Measurements from ENCODE around the gene HTR5A.

Gene HTR5A

GRCh38 chr7:155090684-155091083 lies 20.6 kb downstream of the HTR5A start:
- no peak for DNase-seq (ENCODE audit: low spot score)

- no peak for DNase-seq (ENCODE audit: low spot score)
These were observed 23.5 kb downstream of the HTR5A start for GRCh38 chr7:155093596-155093995.

GRCh38 chr7:155094636-155095135 lies 24.6 kb downstream of the HTR5A start:
- DNase-seq (ENCODE audit: low spot score) = no peak

- DNase-seq (ENCODE audit: low spot score) = no peak
These were observed 27.2 kb downstream of the HTR5A start for GRCh38 chr7:155097338-155097737.

GRCh38 chr7:155103839-155104238 lies 33.7 kb downstream of the HTR5A start:
- no peak for DNase-seq (ENCODE audit: low spot score)

DNA sequence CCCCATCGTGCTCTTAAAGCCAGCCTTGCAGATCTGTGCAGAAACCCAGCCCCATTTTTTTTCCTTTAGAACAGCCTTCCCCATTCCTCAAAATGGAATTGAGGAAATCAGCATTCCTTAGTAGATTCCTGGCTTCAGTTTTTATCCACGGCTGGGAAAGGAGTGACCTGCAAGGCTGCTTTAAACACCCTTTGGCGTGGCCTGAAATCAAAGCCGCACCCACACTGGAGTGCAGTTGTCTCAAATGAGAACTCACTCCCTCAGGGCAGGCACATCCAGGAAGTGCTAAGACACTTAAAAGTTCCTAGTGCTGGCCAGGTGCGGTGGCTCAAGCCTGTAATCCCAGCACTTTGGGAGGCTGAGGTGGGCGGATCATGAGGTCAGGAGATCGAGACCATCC lies 34.8 kb downstream of the HTR5A start:
- no peak for DNase-seq (ENCODE audit: low spot score)

DNA sequence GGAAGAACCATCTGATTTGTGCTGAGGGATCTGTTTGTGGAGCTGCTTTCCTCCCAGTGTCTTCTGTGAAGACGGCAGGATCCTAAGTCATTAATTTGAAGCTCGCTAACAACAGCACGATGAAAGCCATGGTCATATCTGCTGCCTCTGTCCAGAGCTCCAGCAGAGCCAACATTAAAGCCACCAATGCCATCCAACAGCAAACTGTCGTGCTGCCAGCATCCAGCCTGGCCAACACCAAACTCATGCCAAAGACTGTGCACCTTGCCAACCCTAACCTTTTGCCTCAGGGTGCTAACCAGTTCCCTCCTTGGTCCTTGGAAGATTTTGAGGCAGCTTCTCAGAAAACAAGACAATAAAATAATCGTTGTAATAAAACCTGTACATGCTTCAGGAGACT lies 36.2 kb downstream of the HTR5A start:
- no peak for DNase-seq (ENCODE audit: low spot score)

DNA sequence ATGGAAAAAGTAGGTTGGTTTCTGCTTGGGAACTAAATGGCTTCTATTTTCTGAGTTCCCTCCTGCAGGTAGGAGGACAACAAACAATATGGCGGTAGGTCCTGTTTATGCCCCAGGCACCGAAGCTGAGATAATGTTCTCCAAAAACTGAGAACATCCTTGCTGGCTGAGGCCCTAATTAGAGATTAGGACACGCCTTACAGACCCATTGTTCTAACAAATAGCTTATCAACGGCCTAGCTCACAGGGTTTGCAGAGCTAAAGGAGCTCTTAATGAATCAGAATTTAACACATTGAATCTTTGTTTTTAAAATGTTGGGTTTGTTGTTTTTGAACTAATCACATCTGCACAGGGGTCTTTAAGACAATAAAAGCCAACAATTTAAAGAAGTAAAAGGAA lies 37.0 kb downstream of the HTR5A start:
- DNase-seq (ENCODE audit: low spot score) = no peak

GRCh38 chr7:155108144-155108901 lies 38.2 kb downstream of the HTR5A start:
- no peak for DNase-seq (ENCODE audit: low spot score)

- no peak for DNase-seq (ENCODE audit: low spot score)
These were observed 39.0 kb downstream of the HTR5A start for GRCh38 chr7:155109121-155109520.

DNA sequence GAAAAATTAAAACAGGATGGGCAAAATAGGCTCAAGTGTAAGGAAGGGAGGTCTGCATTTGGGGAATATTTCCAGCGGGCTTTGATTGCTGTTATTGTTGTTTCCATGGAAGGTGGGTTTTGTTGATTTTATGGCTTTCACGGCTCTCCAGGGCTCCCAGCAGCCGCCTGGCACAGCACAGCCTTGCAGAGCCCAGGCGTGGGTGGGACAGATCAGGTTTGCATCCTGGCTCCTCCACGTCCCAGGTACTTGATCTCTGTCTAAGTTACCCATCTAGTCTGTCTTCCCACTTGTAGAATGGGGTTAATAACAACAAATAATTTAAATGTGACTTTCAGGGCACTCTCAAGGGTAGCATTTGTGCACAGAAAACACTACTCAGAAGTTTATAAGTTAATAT lies 45.2 kb downstream of the HTR5A start:
- no peak for DNase-seq (ENCODE audit: low spot score)

- DNase-seq (ENCODE audit: low spot score) = no peak
These were observed 49.8 kb downstream of the HTR5A start for GRCh38 chr7:155119801-155120382.

GRCh38 chr7:155120460-155120859 lies 50.3 kb downstream of the HTR5A start:
- no peak for DNase-seq (ENCODE audit: low spot score)

GRCh38 chr7:155122831-155123230 lies 52.7 kb downstream of the HTR5A start:
- DNase-seq (ENCODE audit: low spot score) = no peak

- no peak for DNase-seq (ENCODE audit: low spot score)
These were observed 53.3 kb downstream of the HTR5A start for GRCh38 chr7:155123413-155123812.

DNA sequence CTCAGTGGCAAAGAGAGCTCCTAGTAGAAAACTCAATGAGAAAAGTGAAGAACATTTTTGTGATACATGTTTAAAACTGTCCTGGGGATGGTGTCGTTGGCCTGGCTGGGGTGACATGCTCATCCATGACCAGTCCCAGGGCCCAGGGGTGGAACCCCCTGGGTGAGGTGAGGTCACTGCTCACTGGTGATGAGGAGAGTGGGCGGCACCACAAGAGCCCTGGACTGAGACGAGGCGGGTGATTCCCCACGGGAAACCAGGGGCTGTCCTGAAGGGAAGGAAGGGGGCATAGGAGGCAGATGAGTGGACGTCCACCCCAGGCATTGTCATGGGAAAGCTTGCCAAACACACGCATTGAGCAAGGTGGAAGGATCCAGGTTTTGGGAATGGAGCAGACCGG lies 54.6 kb downstream of the HTR5A start:
- no peak for DNase-seq (ENCODE audit: low spot score)

DNA sequence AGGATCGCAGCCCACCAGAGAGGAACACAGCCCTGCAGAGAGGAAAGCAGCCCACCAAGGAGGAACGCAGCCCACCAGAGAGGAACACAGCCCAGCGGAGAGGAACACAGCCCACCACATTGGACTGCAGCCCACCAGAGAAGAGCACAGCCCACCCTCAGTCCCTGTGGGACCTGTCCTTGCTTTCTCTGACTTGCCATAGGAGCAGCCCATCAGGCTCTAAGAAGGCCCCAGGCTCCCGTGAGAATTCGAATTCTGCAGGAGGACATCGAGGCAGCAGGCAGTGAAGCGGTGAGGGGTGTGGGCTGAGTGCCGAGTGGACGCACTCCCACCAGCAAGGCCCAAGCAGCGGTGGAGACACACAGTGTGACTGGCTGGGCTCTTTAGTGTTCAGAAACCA lies 59.1 kb downstream of the HTR5A start:
- no peak for DNase-seq (ENCODE audit: low spot score)

DNA sequence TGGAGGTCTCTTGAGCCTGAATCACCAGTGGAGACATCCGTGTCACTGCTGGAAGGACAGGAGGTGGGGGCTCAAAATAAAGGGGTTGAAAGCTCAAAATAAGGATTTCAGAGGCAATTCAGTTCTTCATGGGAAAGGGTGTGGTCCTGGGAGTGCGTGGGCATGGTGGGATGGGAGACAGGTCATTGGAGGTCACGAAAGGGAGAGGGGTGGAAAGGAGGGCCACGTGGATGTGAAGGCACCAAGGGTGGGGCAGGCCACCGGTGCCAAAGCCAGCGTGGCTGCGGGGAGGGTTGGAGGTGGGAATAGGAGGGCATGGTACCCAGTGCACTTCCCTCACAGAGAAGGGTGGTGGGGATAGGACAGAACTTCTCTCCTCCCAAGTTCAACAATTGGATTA lies 59.7 kb downstream of the HTR5A start:
- no peak for DNase-seq (ENCODE audit: low spot score)

DNA sequence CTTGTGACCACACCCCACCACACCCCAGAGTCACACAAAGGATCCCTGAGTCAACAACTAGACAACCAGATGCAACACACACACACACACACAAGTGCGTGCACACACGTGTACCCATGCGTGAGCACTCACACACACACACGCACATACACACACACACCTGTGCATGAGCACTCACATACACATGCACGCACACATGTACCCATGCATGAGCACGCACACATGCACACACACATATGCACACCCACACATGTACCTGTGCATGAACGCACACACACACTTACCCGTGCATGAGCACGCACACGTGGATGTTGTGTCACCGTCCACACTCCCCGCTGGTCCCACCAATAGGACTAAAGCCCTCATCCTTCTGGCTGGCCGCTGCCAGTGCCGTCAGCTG lies 60.4 kb downstream of the HTR5A start:
- DNase-seq (ENCODE audit: low spot score) = no peak

- DNase-seq (ENCODE audit: low spot score) = no peak
These were observed 61.0 kb downstream of the HTR5A start for GRCh38 chr7:155131090-155131489.

- no peak for DNase-seq (ENCODE audit: low spot score)
These were observed 62.3 kb downstream of the HTR5A start for GRCh38 chr7:155132431-155132830.

DNA sequence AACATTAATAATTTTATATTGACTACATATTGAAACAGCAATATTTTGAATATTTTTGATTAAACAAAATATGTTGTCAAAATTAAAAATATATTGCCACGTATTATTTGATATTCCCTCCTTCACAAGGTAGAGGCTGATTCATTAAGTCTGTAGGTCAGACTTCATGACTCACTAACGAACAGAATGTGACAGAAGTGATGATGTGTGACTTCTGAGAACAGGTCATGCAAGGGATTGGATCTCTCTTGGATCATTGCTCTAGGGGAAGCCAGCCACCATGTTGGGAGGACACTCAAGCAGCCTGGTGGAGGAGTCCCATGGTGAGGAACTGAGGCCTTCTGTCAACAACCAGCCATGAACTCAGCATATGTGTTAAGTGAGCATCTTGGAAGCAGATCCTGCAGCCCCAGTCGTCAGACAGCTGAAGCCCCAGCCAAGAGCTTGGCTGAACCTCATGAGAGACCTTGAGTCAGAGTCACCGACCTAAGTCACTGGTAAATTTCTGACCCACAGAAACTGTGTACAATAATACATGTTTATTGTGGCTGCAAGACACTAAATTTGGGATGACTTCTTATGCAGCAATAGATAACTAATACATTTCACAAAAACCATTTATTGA lies 66.6 kb downstream of the HTR5A start:
- no peak for DNase-seq (ENCODE audit: low spot score)
